CD4-positive, alpha-beta T cell treated with Interleukin-6 at 100 ng/mL for 8 hours (primary cell): ENCODE measurements around the gene ARFGEF3.

Experiments
- DNase-seq: peaks from one replicate; pipeline ENCODE4 v3.0.0-alpha.2; 2020; ENCODE audit warnings: mixed read lengths, low spot score

The ARFGEF3 gene

GRCh38 chr6:138162111-138162954 is 594 bp downstream of the ARFGEF3 start:
- DNase-seq, result no peak

GRCh38 chr6:138162955-138163575 is 1.3 kb downstream of the ARFGEF3 start:
- DNase-seq, result no peak

GRCh38 chr6:138175596-138175995 is 13.9 kb downstream of the ARFGEF3 start:
- no peak for DNase-seq

GRCh38 chr6:138176652-138177232 is 15.0 kb downstream of the ARFGEF3 start:
- no peak for DNase-seq

- no peak for DNase-seq
These were observed 21.4 kb downstream of the ARFGEF3 start for GRCh38 chr6:138182939-138183789.

GRCh38 chr6:138183790-138184134 is 22.0 kb downstream of the ARFGEF3 start:
- no peak for DNase-seq

- DNase-seq, result no peak
These were observed 22.5 kb downstream of the ARFGEF3 start for GRCh38 chr6:138184230-138184629.

- DNase-seq, result no peak
These were observed 25.4 kb downstream of the ARFGEF3 start for GRCh38 chr6:138187156-138187555.

GRCh38 chr6:138188278-138188941 is 26.7 kb downstream of the ARFGEF3 start:
- no peak for DNase-seq

GRCh38 chr6:138194287-138194686 is 32.5 kb downstream of the ARFGEF3 start:
- no peak for DNase-seq

GRCh38 chr6:138196122-138196738 is 34.5 kb downstream of the ARFGEF3 start:
- DNase-seq, result no peak

GRCh38 chr6:138197570-138197969 is 35.8 kb downstream of the ARFGEF3 start:
- DNase-seq, result no peak

- no peak for DNase-seq
These were observed 36.8 kb downstream of the ARFGEF3 start for GRCh38 chr6:138198430-138199091.

- DNase-seq, result no peak
These were observed 40.1 kb downstream of the ARFGEF3 start for GRCh38 chr6:138201836-138202235.

- no peak for DNase-seq
These were observed 41.6 kb downstream of the ARFGEF3 start for GRCh38 chr6:138203315-138203714.

- DNase-seq, result no peak
These were observed 42.6 kb downstream of the ARFGEF3 start for GRCh38 chr6:138204303-138204702.

GRCh38 chr6:138204792-138205384 is 43.1 kb downstream of the ARFGEF3 start:
- DNase-seq, result no peak

- no peak for DNase-seq
These were observed 43.8 kb downstream of the ARFGEF3 start for GRCh38 chr6:138205437-138206094.

GRCh38 chr6:138206862-138207261 is 45.1 kb downstream of the ARFGEF3 start:
- no peak for DNase-seq

GRCh38 chr6:138211048-138211581 is 49.4 kb downstream of the ARFGEF3 start:
- no peak for DNase-seq
